Measurements from ENCODE around the gene UACA.
"Not testable (repeated sequence)": the region's sequence is repeated elsewhere in the genome, so short reads cannot be mapped to it uniquely, and the experiment has no call there.

Gene UACA

DNA sequence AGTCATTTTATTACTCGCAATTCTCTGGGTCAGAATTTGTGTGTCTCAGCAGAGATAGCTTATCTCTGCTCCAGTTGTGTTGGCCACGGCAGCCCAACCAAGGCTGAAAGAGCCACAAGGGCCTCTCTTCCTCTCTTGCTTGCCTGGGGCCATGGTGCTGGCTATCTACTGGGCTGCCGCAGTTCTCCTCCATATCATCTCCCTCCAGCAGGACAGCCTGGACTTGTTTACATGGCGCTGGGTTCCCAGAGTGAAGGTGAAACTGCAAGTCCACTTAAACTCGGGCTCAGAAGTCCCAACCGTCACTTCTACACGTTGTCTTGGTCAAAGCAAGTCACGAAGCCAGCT is 134.8 kb downstream of the UACA start:
- H3K27ac ChIP-seq (ENCODE audit: low read length): no peak overlapping the region
- H3K4me3 ChIP-seq (ENCODE audit: low read length): no peak overlapping the region
- no peaks in the 10 kb centered on the region for H3K9me3 ChIP-seq (ENCODE audit: control insufficient read depth, insufficient read depth, low read length)
- WGBS (ENCODE audit: insufficient coverage, insufficient read length): no CpG with 5 or more reads among the region's 8 CpGs
- H3K27me3 ChIP-seq (ENCODE audit: control insufficient read depth, insufficient read depth, low read length): no peaks in the 10 kb centered on the region
- no peak for DNase-seq (ENCODE audit: low read depth, low spot score)
- H3K36me3 ChIP-seq (ENCODE audit: control insufficient read depth, insufficient read depth, low read length): no peaks in the 10 kb centered on the region
- H3K4me1 ChIP-seq (ENCODE audit: control insufficient read depth, insufficient read depth, low read length): peaks cover 12% of the 10 kb centered on the region

DNA sequence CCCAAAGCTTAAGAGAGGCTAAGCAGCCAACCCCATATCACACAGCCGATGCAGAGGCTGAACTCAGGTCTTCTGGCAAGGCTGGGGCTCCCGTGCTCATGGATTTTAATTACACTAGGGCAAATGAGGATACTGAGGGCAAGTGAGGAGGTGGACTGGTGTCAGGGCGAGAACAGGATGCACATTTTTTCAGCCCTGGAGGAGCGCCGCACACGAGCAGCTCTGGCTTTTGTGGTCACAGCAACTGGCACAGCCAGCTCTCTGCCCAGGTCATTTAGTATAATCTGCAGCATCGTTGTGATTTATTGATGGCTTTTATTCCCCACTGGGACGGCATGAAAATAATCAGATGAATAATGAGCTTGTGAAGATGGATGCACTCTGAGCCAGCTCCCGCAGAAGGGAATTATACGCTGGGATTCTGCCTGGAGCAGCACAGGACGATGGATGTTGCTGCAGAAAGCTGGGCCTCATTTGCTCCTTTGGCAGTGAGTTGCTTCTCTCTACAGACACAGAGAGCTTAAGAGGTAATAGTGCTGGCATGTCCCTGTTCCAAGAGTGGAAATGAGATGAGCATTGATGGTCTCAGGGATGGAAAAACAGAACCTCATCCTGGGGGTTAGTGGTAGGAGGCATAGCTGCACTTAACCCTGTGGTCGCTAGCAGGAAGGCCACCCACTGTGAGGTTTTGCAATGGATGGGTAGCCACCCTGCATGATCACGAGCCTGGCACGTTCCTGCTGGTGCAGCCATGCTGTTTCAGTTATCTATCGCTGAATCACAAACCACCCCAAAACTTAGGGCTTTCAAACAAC is 135.4 kb downstream of the UACA start:
- no peak overlapping the region for H3K27ac ChIP-seq (ENCODE audit: low read length)
- peaks cover 11% of the 10 kb centered on the region for H3K4me1 ChIP-seq (ENCODE audit: control insufficient read depth, insufficient read depth, low read length)
- H3K36me3 ChIP-seq (ENCODE audit: control insufficient read depth, insufficient read depth, low read length): no peaks in the 10 kb centered on the region
- H3K9me3 ChIP-seq (ENCODE audit: control insufficient read depth, insufficient read depth, low read length): no peaks in the 10 kb centered on the region
- H3K4me3 ChIP-seq (ENCODE audit: low read length): no peak overlapping the region
- H3K27me3 ChIP-seq (ENCODE audit: control insufficient read depth, insufficient read depth, low read length): no peaks in the 10 kb centered on the region
- WGBS (ENCODE audit: insufficient coverage, insufficient read length): no CpG with 5 or more reads among the region's 15 CpGs
- no peak for DNase-seq (ENCODE audit: low read depth, low spot score)

DNA sequence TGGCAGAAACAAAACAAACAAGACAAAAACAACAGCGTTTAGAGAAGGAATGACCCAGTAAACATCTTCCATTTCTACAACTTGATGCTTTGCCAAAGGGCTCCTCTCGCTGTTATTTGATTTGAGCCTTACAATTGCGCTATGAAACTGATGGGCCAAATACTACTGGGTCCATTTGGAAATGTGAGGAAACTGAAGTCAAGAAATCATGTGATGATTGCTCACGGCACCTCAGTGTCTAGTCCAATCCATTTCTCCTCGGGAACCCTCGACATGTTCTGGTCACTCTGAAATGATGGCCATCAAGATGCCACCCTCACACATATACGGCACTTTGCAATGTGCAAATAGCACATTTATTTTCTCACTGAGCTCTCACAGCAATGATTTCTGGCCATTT is 136.0 kb downstream of the UACA start:
- H3K27ac ChIP-seq (ENCODE audit: low read length): no peak overlapping the region
- H3K36me3 ChIP-seq (ENCODE audit: control insufficient read depth, insufficient read depth, low read length): no peaks in the 10 kb centered on the region
- no CpG with 5 or more reads among the region's 7 CpGs for WGBS (ENCODE audit: insufficient coverage, insufficient read length)
- H3K27me3 ChIP-seq (ENCODE audit: control insufficient read depth, insufficient read depth, low read length): no peaks in the 10 kb centered on the region
- H3K9me3 ChIP-seq (ENCODE audit: control insufficient read depth, insufficient read depth, low read length): no peaks in the 10 kb centered on the region
- no peak overlapping the region for H3K4me3 ChIP-seq (ENCODE audit: low read length)
- H3K4me1 ChIP-seq (ENCODE audit: control insufficient read depth, insufficient read depth, low read length): peaks cover 9% of the 10 kb centered on the region
- DNase-seq (ENCODE audit: low read depth, low spot score): no peak

DNA sequence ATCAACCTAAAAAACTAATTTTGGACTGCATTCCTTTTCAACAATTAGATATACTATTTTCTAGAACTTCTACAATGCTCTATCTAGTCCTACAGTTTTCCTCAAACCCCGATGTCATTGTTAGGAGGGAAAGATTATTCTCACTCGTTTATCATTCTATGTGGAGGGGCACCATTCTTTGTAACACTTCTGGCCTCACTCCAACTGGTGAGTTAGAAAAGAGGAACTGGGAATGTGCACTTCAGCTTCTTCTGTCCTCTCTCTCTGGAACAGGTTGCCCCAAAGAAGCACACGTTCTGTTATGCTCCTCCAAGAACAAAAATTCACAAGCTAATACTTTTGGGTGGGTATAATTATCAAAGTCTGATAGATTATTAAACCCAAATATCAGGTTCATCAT is 137.9 kb downstream of the UACA start:
- no peak for DNase-seq (ENCODE audit: low read depth, low spot score)
- no CpG with 5 or more reads among the region's 3 CpGs for WGBS (ENCODE audit: insufficient coverage, insufficient read length)
- no peaks in the 10 kb centered on the region for H3K9me3 ChIP-seq (ENCODE audit: control insufficient read depth, insufficient read depth, low read length)
- no peak overlapping the region for H3K27ac ChIP-seq (ENCODE audit: low read length)
- H3K27me3 ChIP-seq (ENCODE audit: control insufficient read depth, insufficient read depth, low read length): no peaks in the 10 kb centered on the region
- no peaks in the 10 kb centered on the region for H3K4me1 ChIP-seq (ENCODE audit: control insufficient read depth, insufficient read depth, low read length)
- no peak overlapping the region for H3K4me3 ChIP-seq (ENCODE audit: low read length)
- H3K36me3 ChIP-seq (ENCODE audit: control insufficient read depth, insufficient read depth, low read length): no peaks in the 10 kb centered on the region

DNA sequence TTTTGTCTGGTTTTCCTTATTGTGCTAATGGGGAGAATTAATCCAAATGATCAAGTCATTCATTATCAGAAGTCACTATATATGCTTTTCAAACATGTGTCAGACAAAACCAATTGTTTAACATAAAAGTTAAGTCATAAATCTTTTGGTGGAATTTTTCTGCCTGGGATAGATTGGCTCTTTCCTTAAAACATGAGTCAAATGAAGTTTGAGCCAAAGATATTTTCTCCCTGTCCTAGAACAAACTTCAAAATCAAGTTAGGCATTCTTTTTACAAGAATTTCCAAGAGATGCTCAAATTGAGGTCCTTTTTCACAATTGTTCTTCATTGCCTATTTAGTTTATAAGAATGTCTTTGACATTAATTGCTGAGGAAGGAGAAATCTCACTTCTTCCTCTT is 138.3 kb downstream of the UACA start:
- no peaks in the 10 kb centered on the region for H3K4me1 ChIP-seq (ENCODE audit: control insufficient read depth, insufficient read depth, low read length)
- no peaks in the 10 kb centered on the region for H3K9me3 ChIP-seq (ENCODE audit: control insufficient read depth, insufficient read depth, low read length)
- no peaks in the 10 kb centered on the region for H3K36me3 ChIP-seq (ENCODE audit: control insufficient read depth, insufficient read depth, low read length)
- DNase-seq (ENCODE audit: low read depth, low spot score): no peak
- H3K27ac ChIP-seq (ENCODE audit: low read length): no peak overlapping the region
- H3K4me3 ChIP-seq (ENCODE audit: low read length): no peak overlapping the region
- no peaks in the 10 kb centered on the region for H3K27me3 ChIP-seq (ENCODE audit: control insufficient read depth, insufficient read depth, low read length)

DNA sequence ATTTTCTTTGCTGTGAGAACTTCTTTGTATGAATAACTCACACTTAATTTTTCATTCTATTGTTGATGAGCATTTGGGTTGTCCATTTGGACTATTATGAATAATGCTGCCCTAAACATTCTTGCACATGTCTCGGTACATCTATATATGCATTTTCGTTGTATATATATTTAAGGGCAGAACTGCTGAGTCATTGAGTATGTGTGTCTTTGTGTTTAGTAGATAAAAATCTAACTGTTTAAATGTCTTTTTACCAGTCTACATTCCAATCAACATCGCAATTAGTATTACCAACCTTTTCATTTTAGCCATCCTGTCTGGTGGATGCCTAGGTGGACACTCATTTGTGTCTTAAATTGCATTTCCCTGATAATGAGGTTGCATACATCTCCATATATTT is 144.4 kb downstream of the UACA start:
- Histone ChIP-seq H3K36me3 (ENCODE audit: control insufficient read depth, insufficient read depth, low read length) (no peaks in the 10 kb centered on the region), H3K27ac (ENCODE audit: low read length) (no peak overlapping the region), H3K27me3 (ENCODE audit: control insufficient read depth, insufficient read depth, low read length) (no peaks in the 10 kb centered on the region), H3K4me1 (ENCODE audit: control insufficient read depth, insufficient read depth, low read length) (0 out of 2 replicates have a peak, but pooled peaks cover 2% of the 10 kb centered on the region), H3K9me3 (ENCODE audit: control insufficient read depth, insufficient read depth, low read length) (no peaks in the 10 kb centered on the region), H3K4me3 (ENCODE audit: low read length) (no peak overlapping the region)
- WGBS (ENCODE audit: insufficient coverage, insufficient read length): no CpG with 5 or more reads among the region's 3 CpGs
- DNase-seq (ENCODE audit: low read depth, low spot score): no peak

DNA sequence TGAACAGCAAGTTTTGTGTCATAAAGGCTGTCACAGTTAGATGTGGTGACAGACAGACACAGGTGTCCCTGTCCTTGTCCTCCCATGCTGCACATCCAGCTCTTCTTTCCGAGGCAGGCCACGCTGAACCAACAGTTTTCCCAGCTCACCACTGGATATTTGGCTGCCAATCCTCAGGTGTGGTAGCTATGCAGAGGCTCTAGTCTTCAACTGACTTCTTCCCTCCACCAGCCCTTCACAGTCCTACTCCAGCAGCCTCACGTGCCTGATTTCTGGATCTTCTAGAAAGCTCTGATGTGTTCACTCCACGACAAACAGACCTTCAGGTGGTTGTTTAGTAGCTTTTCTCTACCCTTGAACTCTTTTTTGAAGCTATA is 145.5 kb downstream of the UACA start:
- no peak for DNase-seq (ENCODE audit: low read depth, low spot score)
- no peak overlapping the region for H3K27ac ChIP-seq (ENCODE audit: low read length)
- no peaks in the 10 kb centered on the region for H3K27me3 ChIP-seq (ENCODE audit: control insufficient read depth, insufficient read depth, low read length)
- H3K9me3 ChIP-seq (ENCODE audit: control insufficient read depth, insufficient read depth, low read length): no peaks in the 10 kb centered on the region
- 0 out of 2 replicates have a peak, but pooled peaks cover 2% of the 10 kb centered on the region for H3K4me1 ChIP-seq (ENCODE audit: control insufficient read depth, insufficient read depth, low read length)
- WGBS (ENCODE audit: insufficient coverage, insufficient read length): no CpG with 5 or more reads among the region's 4 CpGs
- no peaks in the 10 kb centered on the region for H3K36me3 ChIP-seq (ENCODE audit: control insufficient read depth, insufficient read depth, low read length)
- no peak overlapping the region for H3K4me3 ChIP-seq (ENCODE audit: low read length)

DNA sequence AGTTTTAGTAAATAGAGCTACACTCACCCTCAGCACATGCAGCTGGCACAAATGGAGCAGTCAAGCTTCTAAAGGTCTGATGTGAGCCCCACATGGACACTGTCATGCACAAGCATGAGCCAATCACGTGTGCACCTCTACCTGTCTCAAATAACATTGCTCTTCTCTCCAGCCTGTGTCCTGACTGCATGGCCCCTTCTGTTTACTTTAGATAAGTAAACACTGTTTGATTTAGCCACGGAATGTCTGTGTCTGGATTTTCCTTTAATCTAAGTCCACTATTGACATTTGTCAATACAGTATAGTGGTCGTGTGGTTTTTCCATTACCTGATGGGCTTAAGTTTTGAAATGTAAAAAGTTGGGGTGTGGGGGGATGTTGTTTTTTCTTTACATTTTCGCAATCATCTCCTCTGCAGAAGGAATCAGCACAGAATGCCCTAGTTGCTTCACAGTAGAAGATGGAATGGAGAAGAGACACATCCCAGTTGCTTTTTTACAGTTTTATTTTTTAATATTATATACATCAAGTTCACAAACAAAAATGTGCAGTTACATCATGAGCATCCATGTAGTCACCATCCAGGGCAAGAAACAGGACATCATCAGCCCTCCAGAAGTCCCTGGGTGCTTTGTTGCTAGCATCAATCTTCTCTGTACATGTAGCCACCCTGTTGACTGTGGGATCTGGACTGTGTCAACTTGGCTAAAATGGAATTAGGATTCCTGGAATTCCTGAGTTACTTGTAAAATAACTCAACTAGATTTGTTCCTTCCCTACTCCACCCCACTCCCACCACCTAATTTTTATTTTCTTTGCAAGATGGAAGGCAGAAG is 146.1 kb downstream of the UACA start:
- WGBS (ENCODE audit: insufficient coverage, insufficient read length): 100% methylated on average over 1 of the region's 4 CpGs
- no peaks in the 10 kb centered on the region for H3K27me3 ChIP-seq (ENCODE audit: control insufficient read depth, insufficient read depth, low read length)
- no peak for DNase-seq (ENCODE audit: low read depth, low spot score)
- H3K27ac ChIP-seq (ENCODE audit: low read length): no peak overlapping the region
- H3K9me3 ChIP-seq (ENCODE audit: control insufficient read depth, insufficient read depth, low read length): no peaks in the 10 kb centered on the region
- H3K4me3 ChIP-seq (ENCODE audit: low read length): no peak overlapping the region
- no peaks in the 10 kb centered on the region for H3K36me3 ChIP-seq (ENCODE audit: control insufficient read depth, insufficient read depth, low read length)
- H3K4me1 ChIP-seq (ENCODE audit: control insufficient read depth, insufficient read depth, low read length): 0 out of 2 replicates have a peak, but pooled peaks cover 2% of the 10 kb centered on the region

DNA sequence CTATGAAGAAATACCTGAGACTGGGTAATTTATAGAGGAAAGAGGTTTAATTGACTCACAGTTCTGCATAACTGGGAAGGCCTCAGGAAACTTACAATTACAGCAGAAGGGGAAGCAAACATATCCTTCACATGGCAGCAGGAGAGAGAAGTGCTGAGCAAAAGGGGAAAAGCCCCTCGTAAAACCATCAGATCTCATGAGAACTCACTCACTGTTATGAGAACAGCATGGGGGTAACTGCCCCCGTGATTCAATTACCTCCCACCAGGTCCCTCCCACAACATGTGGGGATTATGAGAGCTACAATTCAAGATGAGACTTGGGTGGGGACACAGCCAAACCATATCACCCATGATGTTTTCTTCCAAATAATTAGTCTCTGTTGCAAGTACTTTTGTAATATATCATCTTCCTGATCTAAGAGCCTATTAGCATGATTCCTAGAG is 147.0 kb downstream of the UACA start:
- DNase-seq (ENCODE audit: low read depth, low spot score); H3K4me1 ChIP-seq (ENCODE audit: control insufficient read depth, insufficient read depth, low read length): not testable (repeated sequence)
- WGBS (ENCODE audit: insufficient coverage, insufficient read length): no CpG with 5 or more reads among the region's 2 CpGs

DNA sequence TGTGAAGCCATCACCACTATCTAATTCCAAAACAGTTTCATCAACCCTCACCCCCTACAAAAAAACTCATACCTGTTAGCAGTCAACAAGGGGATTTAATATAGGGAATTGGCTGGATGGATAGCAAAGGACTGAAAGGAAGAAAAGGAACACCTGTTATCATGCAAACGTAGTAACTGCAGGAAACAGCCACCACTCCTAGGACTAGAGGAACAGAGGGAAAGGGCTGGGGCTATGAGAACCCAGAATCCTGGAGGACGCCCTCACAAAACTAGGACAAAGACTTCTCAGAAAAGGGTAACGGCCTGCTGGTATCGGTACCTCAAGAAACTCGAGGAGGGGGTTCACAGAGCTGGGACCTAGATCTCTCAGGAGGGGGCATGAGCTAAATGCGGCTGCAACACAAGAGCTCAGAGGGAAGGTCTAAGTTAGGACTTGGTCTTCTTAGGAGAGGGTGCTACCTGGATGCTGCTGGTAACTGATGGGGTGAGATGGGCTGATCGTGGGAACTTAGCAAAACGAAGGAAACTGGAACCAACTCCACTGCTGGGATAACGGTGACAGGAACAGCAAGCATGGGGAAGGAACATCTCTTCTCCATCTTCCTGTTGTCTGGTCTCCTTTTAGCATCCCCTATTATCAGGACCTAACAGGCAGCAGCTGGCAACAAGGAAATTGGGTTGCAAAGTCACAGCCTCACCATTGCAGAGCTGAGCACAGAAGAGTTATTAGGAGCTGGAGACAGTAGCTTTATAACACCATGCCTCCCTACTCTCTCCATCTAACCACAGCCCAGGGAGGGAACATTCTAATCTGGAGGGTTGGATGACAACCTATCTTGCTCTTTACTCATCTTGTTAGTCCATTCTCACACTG is 147.7 kb downstream of the UACA start:
- no peak overlapping the region for H3K4me3 ChIP-seq (ENCODE audit: low read length)
- no peaks in the 10 kb centered on the region for H3K27me3 ChIP-seq (ENCODE audit: control insufficient read depth, insufficient read depth, low read length)
- H3K36me3 ChIP-seq (ENCODE audit: control insufficient read depth, insufficient read depth, low read length): no peaks in the 10 kb centered on the region
- no peak overlapping the region for H3K27ac ChIP-seq (ENCODE audit: low read length)
- no peaks in the 10 kb centered on the region for H3K9me3 ChIP-seq (ENCODE audit: control insufficient read depth, insufficient read depth, low read length)
- no CpG with 5 or more reads among the region's 9 CpGs for WGBS (ENCODE audit: insufficient coverage, insufficient read length)
- H3K4me1 ChIP-seq (ENCODE audit: control insufficient read depth, insufficient read depth, low read length): 0 out of 2 replicates have a peak, but pooled peaks cover 2% of the 10 kb centered on the region
- no peak for DNase-seq (ENCODE audit: low read depth, low spot score)

More for the DNA sequence above, 147.0 kb downstream of the UACA start:
- not testable (repeated sequence) for H3K27me3 ChIP-seq (ENCODE audit: control insufficient read depth, insufficient read depth, low read length); H3K27ac ChIP-seq (ENCODE audit: low read length); H3K4me3 ChIP-seq (ENCODE audit: low read length); H3K36me3 ChIP-seq (ENCODE audit: control insufficient read depth, insufficient read depth, low read length); H3K9me3 ChIP-seq (ENCODE audit: control insufficient read depth, insufficient read depth, low read length)
